Activated CD8-positive, alpha-beta T cell treated with anti-CD3 and anti-CD28 coated beads for 36 hours (primary cell): ENCODE data around the gene MYO5B. TPM values are rescaled to one million over a fixed set of nuclear protein-coding genes. Genes with fewer than 3 reads are reported as not detected.

ENCODE experiments used
- ATAC-seq: fragments of 200-7000 bp; cut with Tn5 transposase; one replicate; pipeline ENCODE4 v1.10.0; 2021; ENCODE audit warnings: mild to moderate bottlenecking, moderate library complexity
- CTCF ChIA-PET: fragments of 350-600 bp; sonication (Branson Sonifier 250); formaldehyde crosslinking; loops from one replicate; lab custom pipeline; 2021; ENCODE audit warnings: antibody characterized with exemption; lab: Charles Lee
- POLR2A ChIA-PET: fragments of 350-600 bp; sonication (Branson Sonifier 250); formaldehyde crosslinking; loops from one replicate; lab custom pipeline; 2021; ENCODE audit warnings: antibody characterized with exemption; lab: Charles Lee
- DNase-seq: peaks from one replicate; pipeline ENCODE4 v3.0.0-alpha.2; 2020
- H3K27ac Mint-ChIP-seq: one replicate; pipeline ENCODE4 v1.8.0; 2021; ENCODE audit warnings: mild to moderate bottlenecking, mixed read lengths
- H3K27me3 Mint-ChIP-seq: one replicate; pipeline ENCODE4 v1.8.0; 2021; ENCODE audit warnings: mixed read lengths
- H3K36me3 Mint-ChIP-seq: one replicate; pipeline ENCODE4 v1.8.0; 2021; ENCODE audit warnings: low read depth, mixed read lengths
- H3K4me1 Mint-ChIP-seq: one replicate; pipeline ENCODE4 v1.8.0; 2021; ENCODE audit warnings: low read depth, mixed read lengths
- H3K4me3 Mint-ChIP-seq: one replicate; pipeline ENCODE4 v1.8.0; 2021; ENCODE audit warnings: mild to moderate bottlenecking, moderate library complexity, mixed read lengths
- H3K9me3 Mint-ChIP-seq: one replicate; pipeline ENCODE4 v1.8.0; 2021; ENCODE audit warnings: mixed read lengths
- intact Hi-C: fragments of 100-400 bp; cut with micrococcal nuclease; formaldehyde crosslinking; loops from one replicate; pipeline ENCODE4 v1.10.0; 2022
- total RNA-seq, 2 experiments: library from RNA; stranded (reverse); gene quantifications; one replicate each; pipeline ENCODE4 v1.2.3, GENCODE V29; 2021
- TF ChIP-seq, protein P1 (sequence below): fragments of 200-600 bp; IDR thresholded peaks from one replicate; pipeline ENCODE4 v1.8.0; 2022; ENCODE audit warnings: antibody characterized with exemption, mild to moderate bottlenecking

The MYO5B gene
- total RNA-seq, 2 experiments from 2014 or later = 0.09 TPM; not detected in 1

- TF ChIP-seq, protein P1, sequence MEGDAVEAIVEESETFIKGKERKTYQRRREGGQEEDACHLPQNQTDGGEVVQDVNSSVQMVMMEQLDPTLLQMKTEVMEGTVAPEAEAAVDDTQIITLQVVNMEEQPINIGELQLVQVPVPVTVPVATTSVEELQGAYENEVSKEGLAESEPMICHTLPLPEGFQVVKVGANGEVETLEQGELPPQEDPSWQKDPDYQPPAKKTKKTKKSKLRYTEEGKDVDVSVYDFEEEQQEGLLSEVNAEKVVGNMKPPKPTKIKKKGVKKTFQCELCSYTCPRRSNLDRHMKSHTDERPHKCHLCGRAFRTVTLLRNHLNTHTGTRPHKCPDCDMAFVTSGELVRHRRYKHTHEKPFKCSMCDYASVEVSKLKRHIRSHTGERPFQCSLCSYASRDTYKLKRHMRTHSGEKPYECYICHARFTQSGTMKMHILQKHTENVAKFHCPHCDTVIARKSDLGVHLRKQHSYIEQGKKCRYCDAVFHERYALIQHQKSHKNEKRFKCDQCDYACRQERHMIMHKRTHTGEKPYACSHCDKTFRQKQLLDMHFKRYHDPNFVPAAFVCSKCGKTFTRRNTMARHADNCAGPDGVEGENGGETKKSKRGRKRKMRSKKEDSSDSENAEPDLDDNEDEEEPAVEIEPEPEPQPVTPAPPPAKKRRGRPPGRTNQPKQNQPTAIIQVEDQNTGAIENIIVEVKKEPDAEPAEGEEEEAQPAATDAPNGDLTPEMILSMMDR = no peak
- intact Hi-C loops = no loop called here
- no peaks in the 10 kb centered on the region for H3K9me3 Mint-ChIP-seq
- CTCF ChIA-PET = no interaction called here
- DNase-seq (no peak), ATAC-seq (no peak)
- POLR2A ChIA-PET = no interaction called here
- H3K36me3 Mint-ChIP-seq = no peaks in the 10 kb centered on the region
- H3K27ac Mint-ChIP-seq = no peak overlapping the region
- H3K4me3 Mint-ChIP-seq = no peak overlapping the region
- no peaks in the 10 kb centered on the region for H3K4me1 Mint-ChIP-seq
- peaks cover 6% of the 10 kb centered on the region for H3K27me3 Mint-ChIP-seq
These were observed 141.8 kb downstream of the MYO5B start for GRCh38 chr18:50053111-50053510.

GRCh38 chr18:50051288-50051687, 143.7 kb downstream of the MYO5B start:
- H3K4me1 Mint-ChIP-seq = no peaks in the 10 kb centered on the region
- H3K27ac Mint-ChIP-seq = no peak overlapping the region
- H3K4me3 Mint-ChIP-seq = no peak overlapping the region
- TF ChIP-seq, protein P1 = no peak
- peaks cover 3% of the 10 kb centered on the region for H3K27me3 Mint-ChIP-seq
- H3K9me3 Mint-ChIP-seq = no peaks in the 10 kb centered on the region
- CTCF ChIA-PET = no interaction called here
- intact Hi-C loops = no loop called here
- POLR2A ChIA-PET = interaction anchor here (0.7 kb wide), 1 partner anchor 17 kb away, joined by 3 read pairs; no protein-coding TSS in a partner anchor
- DNase-seq (no peak), ATAC-seq (no peak)
- H3K36me3 Mint-ChIP-seq = no peaks in the 10 kb centered on the region

DNA sequence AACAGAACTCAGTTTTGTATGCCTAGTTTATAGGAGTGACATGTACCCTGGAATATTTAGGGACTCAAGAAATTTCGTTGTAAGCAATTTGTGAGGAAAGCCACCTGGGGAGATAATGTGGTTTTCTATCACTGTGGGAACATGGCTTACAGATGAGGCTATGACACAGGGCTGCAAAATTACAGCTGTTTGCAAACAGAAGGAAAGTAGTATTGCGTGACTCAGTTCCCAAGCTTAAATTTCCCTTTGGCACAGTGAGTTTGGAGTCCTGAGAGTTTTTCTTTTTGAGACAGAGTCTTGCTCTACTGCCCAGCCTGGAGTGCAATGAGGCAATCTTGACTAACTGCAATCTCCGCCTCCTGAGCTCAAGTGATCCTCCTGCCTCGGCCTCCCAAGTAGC, 149.8 kb downstream of the MYO5B start:
- H3K27ac Mint-ChIP-seq = no peak overlapping the region
- H3K4me1 Mint-ChIP-seq = no peaks in the 10 kb centered on the region
- POLR2A ChIA-PET = no interaction called here
- intact Hi-C loops = no loop called here
- peaks cover 9% of the 10 kb centered on the region for H3K27me3 Mint-ChIP-seq
- TF ChIP-seq, protein P1 = no peak
- CTCF ChIA-PET = interaction anchor here (1.3 kb wide), 1 partner anchor 10 kb away, joined by 5 read pairs; no protein-coding TSS in a partner anchor
- no peak overlapping the region for H3K4me3 Mint-ChIP-seq
- no peaks in the 10 kb centered on the region for H3K36me3 Mint-ChIP-seq
- H3K9me3 Mint-ChIP-seq = no peaks in the 10 kb centered on the region
- no peak for DNase-seq
- ATAC-seq = no peak

GRCh38 chr18:50044402-50044801, 150.5 kb downstream of the MYO5B start:
- CTCF ChIA-PET = interaction anchor here (1.3 kb wide), 1 partner anchor 9 kb away, joined by 5 read pairs; no protein-coding TSS in a partner anchor
- H3K36me3 Mint-ChIP-seq = no peaks in the 10 kb centered on the region
- intact Hi-C loops = no loop called here

DNA sequence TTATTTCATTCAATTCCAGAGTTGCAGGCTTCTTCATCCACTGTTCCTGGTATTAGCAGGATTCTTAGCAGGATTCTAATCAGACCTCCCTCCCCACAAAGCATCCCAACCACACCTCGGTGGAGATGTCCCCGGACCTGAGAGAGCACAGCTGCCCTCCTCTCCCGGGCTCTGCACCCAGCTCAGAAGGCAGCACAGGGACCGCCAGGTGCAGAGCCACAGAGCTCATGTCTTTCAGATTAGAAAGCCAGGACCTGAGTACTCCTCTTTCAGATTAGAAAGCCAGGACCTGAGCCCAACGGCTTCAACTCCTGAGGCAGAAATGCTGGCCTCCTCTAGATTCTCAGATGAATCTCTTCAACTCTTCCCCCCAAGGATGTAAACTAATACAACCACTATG, 152.3 kb downstream of the MYO5B start:
- Mint-ChIP-seq H3K4me3 (no peak overlapping the region), H3K36me3 (no peaks in the 10 kb centered on the region), H3K27ac (no peak overlapping the region), H3K9me3 (no peaks in the 10 kb centered on the region), H3K27me3 (peaks cover 13% of the 10 kb centered on the region), H3K4me1 (peaks cover 2% of the 10 kb centered on the region)
- DNase-seq (no peak), ATAC-seq (no peak)
- intact Hi-C loops = no loop called here
- CTCF ChIA-PET = interaction anchor here (0.6 kb wide), 1 partner anchor 95 kb away, joined by 3 read pairs; no protein-coding TSS in a partner anchor
- POLR2A ChIA-PET = no interaction called here
- TF ChIP-seq, protein P1 = no peak

More at GRCh38 chr18:50044402-50044801, 150.5 kb downstream of the MYO5B start:
- TF ChIP-seq, protein P1 = no peak
- Mint-ChIP-seq H3K4me3 (no peak overlapping the region), H3K27me3 (peaks cover 13% of the 10 kb centered on the region), H3K27ac (no peak overlapping the region), H3K9me3 (no peaks in the 10 kb centered on the region), H3K4me1 (no peaks in the 10 kb centered on the region)
- POLR2A ChIA-PET = no interaction called here
- ATAC-seq = no peak
- DNase-seq = no peak
